ENCODE data around the gene TOP3B. TPM values are rescaled to one million over a fixed set of nuclear protein-coding genes. Genes with fewer than 3 reads are reported as not detected.

Gene TOP3B
- polyA plus RNA-seq, 1 donor from 2014 or later = 33.7 TPM

DNA sequence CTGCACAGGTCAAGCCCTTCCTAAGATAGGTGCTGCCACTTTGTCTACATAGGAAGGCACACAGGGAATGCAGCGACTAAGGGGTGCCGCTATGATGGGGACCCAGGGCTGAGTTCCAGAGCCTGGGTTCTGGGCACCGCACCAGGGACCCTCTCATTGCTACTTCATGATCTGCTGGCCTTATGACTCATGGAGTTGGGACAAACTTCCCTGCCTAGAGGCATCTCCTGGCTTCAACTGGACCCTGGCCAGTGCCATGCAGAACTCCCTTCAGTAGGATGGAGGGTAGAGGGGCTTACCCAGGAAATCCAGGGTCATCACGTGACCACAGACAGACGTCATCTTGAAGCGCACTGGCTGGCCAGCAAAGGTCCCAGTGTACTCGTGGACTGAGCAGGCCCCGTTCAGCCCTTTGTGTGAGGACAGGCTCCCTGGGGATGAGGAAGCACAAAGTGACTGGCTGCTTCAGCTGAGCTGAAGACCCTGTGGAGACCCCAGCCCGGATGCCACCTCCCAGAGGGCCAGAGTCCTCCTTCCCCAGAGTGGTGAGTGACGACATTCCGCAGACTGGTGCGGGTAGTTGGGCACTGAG, 8.4 kb downstream of the TOP3B start:
- no peak overlapping the region for H3K4me2 ChIP-seq (ENCODE audit: low read length)
- no peak for TF ChIP-seq POLR2AphosphoS5 (IDR thresholded peaks at IDR 0.05)
- TF ChIP-seq, protein P1, sequence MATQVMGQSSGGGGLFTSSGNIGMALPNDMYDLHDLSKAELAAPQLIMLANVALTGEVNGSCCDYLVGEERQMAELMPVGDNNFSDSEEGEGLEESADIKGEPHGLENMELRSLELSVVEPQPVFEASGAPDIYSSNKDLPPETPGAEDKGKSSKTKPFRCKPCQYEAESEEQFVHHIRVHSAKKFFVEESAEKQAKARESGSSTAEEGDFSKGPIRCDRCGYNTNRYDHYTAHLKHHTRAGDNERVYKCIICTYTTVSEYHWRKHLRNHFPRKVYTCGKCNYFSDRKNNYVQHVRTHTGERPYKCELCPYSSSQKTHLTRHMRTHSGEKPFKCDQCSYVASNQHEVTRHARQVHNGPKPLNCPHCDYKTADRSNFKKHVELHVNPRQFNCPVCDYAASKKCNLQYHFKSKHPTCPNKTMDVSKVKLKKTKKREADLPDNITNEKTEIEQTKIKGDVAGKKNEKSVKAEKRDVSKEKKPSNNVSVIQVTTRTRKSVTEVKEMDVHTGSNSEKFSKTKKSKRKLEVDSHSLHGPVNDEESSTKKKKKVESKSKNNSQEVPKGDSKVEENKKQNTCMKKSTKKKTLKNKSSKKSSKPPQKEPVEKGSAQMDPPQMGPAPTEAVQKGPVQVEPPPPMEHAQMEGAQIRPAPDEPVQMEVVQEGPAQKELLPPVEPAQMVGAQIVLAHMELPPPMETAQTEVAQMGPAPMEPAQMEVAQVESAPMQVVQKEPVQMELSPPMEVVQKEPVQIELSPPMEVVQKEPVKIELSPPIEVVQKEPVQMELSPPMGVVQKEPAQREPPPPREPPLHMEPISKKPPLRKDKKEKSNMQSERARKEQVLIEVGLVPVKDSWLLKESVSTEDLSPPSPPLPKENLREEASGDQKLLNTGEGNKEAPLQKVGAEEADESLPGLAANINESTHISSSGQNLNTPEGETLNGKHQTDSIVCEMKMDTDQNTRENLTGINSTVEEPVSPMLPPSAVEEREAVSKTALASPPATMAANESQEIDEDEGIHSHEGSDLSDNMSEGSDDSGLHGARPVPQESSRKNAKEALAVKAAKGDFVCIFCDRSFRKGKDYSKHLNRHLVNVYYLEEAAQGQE (IDR thresholded peaks at IDR 0.05; ENCODE audit: borderline replicate concordance) = no peak
- TF ChIP-seq SMC3 (conservative IDR thresholded peaks at IDR 0.05; ENCODE audit: poor library complexity) = no peak
- no peak for TF ChIP-seq EP300 (conservative IDR thresholded peaks at IDR 0.05; ENCODE audit: poor library complexity, severe bottlenecking)
- TF ChIP-seq RAD21 (conservative IDR thresholded peaks at IDR 0.05) = no peak
- TF ChIP-seq EZH2 (IDR thresholded peaks at IDR 0.05; ENCODE audit: borderline replicate concordance, insufficient read depth, low read length, poor library complexity, severe bottlenecking) = no peak
- no peak for TF ChIP-seq TAF1 (IDR thresholded peaks at IDR 0.05; ENCODE audit: low read depth)
- no peak for TF ChIP-seq MXI1 (conservative IDR thresholded peaks at IDR 0.05; ENCODE audit: poor library complexity, severe bottlenecking)
- H3K9ac ChIP-seq (ENCODE audit: low read length) = no peak overlapping the region
- no peak overlapping the region for H3K4me3 ChIP-seq (ENCODE audit: low read length)
- no peaks in the 10 kb centered on the region for H3K9me2 ChIP-seq (ENCODE audit: insufficient read depth, low read length)
- no peaks in the 10 kb centered on the region for H3K36me3 ChIP-seq (ENCODE audit: insufficient read depth, low read length)
- H3K27me3 ChIP-seq (ENCODE audit: insufficient read depth, low read depth, low read length) = no peaks in the 10 kb centered on the region
- H3K79me2 ChIP-seq (replicated peaks; ENCODE audit: insufficient read depth, low read length) = peaks cover 3% of the 10 kb centered on the region
- H4K20me1 ChIP-seq (ENCODE audit: insufficient read depth) = no peaks in the 10 kb centered on the region
- H2AFZ ChIP-seq (ENCODE audit: low read depth, low read length) = no peak overlapping the region
- no peak overlapping the region for H3K27ac ChIP-seq (ENCODE audit: low read length)
- no peaks in the 10 kb centered on the region for H3F3A ChIP-seq (ENCODE audit: insufficient read depth, low read length, poor library complexity, severe bottlenecking)
- no peaks in the 10 kb centered on the region for H3K9me3 ChIP-seq (ENCODE audit: low read length)

- Histone ChIP-seq H3K9ac (ENCODE audit: low read length) (no peak overlapping the region), H3K9me3 (ENCODE audit: low read length) (no peaks in the 10 kb centered on the region), H3K4me3 (ENCODE audit: low read length) (no peak overlapping the region), H3K36me3 (ENCODE audit: insufficient read depth, low read length) (no peaks in the 10 kb centered on the region), H3K79me2 (replicated peaks; ENCODE audit: insufficient read depth, low read length) (peaks cover 3% of the 10 kb centered on the region), H3K27me3 (ENCODE audit: insufficient read depth, low read depth, low read length) (no peaks in the 10 kb centered on the region), H3F3A (ENCODE audit: insufficient read depth, low read length, poor library complexity, severe bottlenecking) (no peaks in the 10 kb centered on the region), H3K9me2 (ENCODE audit: insufficient read depth, low read length) (no peaks in the 10 kb centered on the region), H2AFZ (ENCODE audit: low read depth, low read length) (no peak overlapping the region), H4K20me1 (ENCODE audit: insufficient read depth) (no peaks in the 10 kb centered on the region), H3K27ac (ENCODE audit: low read length) (no peak overlapping the region), H3K4me2 (ENCODE audit: low read length) (no peak overlapping the region)
- TF ChIP-seq POLR2AphosphoS5 (IDR thresholded peaks at IDR 0.05) (no peak), EZH2 (IDR thresholded peaks at IDR 0.05; ENCODE audit: borderline replicate concordance, insufficient read depth, low read length, poor library complexity, severe bottlenecking) (no peak), CTCF (IDR thresholded peaks at IDR 0.05; ENCODE audit: poor library complexity, severe bottlenecking) (no peak), EP300 (conservative IDR thresholded peaks at IDR 0.05; ENCODE audit: poor library complexity, severe bottlenecking) (no peak), RAD21 (conservative IDR thresholded peaks at IDR 0.05) (no peak), TAF1 (IDR thresholded peaks at IDR 0.05; ENCODE audit: low read depth) (no peak), SMC3 (conservative IDR thresholded peaks at IDR 0.05; ENCODE audit: poor library complexity) (no peak), MXI1 (conservative IDR thresholded peaks at IDR 0.05; ENCODE audit: poor library complexity, severe bottlenecking) (no peak)
- TF ChIP-seq, protein P1 (IDR thresholded peaks at IDR 0.05; ENCODE audit: borderline replicate concordance) = no peak
These were observed 9.8 kb downstream of the TOP3B start for GRCh38 chr22:21972806-21973205.

Measured in neural cell (in vitro differentiated cells).